ENCODE measurements around the gene RPL38. TPM values are rescaled to one million over a fixed set of nuclear protein-coding genes. Genes with fewer than 3 reads are reported as not detected.

RPL38 gene
- total and polyA plus RNA-seq, 2 of the 4 experiments (the other 2 are of a cell fraction), result 111 to 527 TPM

DNA sequence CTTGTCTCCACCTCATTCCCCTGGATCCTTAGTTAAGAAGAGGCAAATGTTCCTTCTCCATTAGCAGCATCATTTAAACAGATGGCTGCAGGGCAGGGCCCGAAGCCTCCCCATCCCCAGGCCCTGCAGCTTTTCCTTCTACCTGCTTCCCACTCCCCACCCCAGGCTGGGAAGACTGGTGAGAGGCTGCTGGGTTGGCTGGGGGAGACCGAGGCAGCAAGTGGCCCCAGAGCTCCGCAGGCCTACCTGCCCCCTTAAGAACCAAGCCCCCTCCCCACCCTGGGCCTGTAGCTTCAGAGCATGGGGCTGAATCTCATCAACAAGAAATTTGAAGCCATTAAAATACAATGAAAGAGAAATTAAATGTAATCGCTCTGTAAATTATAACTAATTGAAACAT, 22.1 kb upstream of the RPL38 start:
- no peaks in the 10 kb centered on the region for H3K9me3 ChIP-seq (ENCODE audit: control insufficient read depth, insufficient read depth, low read length)
- H3K4me3 ChIP-seq (ENCODE audit: insufficient read depth, low read depth, low read length), result no peak overlapping the region
- ATAC-seq (ENCODE audit: low read depth) (no peak), DNase-seq (no peak)
- H3K79me1 ChIP-seq (ENCODE audit: low read depth in 1 of 2, low read length in 2 of 2), result no peaks in the 10 kb centered on the region
- H3K4ac ChIP-seq (ENCODE audit: low read depth, low read length), result no peak overlapping the region
- CTCF ChIA-PET, result no interaction called here
- no peaks in the 10 kb centered on the region for H3K36me3 ChIP-seq (ENCODE audit: control insufficient read depth, insufficient read depth, low read length)
- H2AK9ac ChIP-seq (replicated peaks; ENCODE audit: low read depth, low read length, poor library complexity), result no peak overlapping the region
- no peak overlapping the region for H3K9ac ChIP-seq (ENCODE audit: low read depth, low read length)
- no peak overlapping the region for H3K18ac ChIP-seq (ENCODE audit: low read depth, low read length)
- no peaks in the 10 kb centered on the region for H4K20me1 ChIP-seq (ENCODE audit: insufficient read depth, low read length)
- H4K91ac ChIP-seq (ENCODE audit: insufficient read depth, low read depth, low read length), result no peak overlapping the region
- no CpG with 5 or more reads among the region's 4 CpGs for WGBS, 2 experiments (ENCODE audit: extremely low coverage in 2 of 2, insufficient read length in 1 of 2)
- H3K4me1 ChIP-seq (ENCODE audit: control insufficient read depth, insufficient read depth, low read length), result no peaks in the 10 kb centered on the region
- H2BK120ac ChIP-seq (ENCODE audit: low read depth, low read length), result no peak overlapping the region
- in situ Hi-C loops (cut with MboI; ENCODE audit: low sequenced_read_pairs), result loop anchor here (25.0 kb wide), 1 partner anchor 919 kb away; the partner anchor contains the start of gene CPSF4L
- no peak overlapping the region for H4K5ac ChIP-seq (ENCODE audit: low read depth, low read length)
- no peak overlapping the region for H2BK15ac ChIP-seq (ENCODE audit: low read depth, low read length)
- no peak overlapping the region for H2AK5ac ChIP-seq (ENCODE audit: low read depth, low read length)
- H3K56ac ChIP-seq (ENCODE audit: extremely low read depth, insufficient read depth, low read length), result no peak overlapping the region
- BruUV-seq (replicated peaks), result no TSS peak
- H3K27ac ChIP-seq (ENCODE audit: insufficient read depth, low read length), result no peak overlapping the region
- H3K9me1 ChIP-seq (ENCODE audit: insufficient read depth, low read length), result no peaks in the 10 kb centered on the region
- no peak overlapping the region for H2AFZ ChIP-seq (replicated peaks; ENCODE audit: low read length, poor library complexity)
- no peak overlapping the region for H2BK5ac ChIP-seq (ENCODE audit: low read depth, low read length, poor library complexity, severe bottlenecking)
- TF ChIP-seq MAFK (IDR thresholded peaks at IDR 0.05; ENCODE audit: low read depth, low read length) (no peak), FOS (IDR thresholded peaks at IDR 0.05; ENCODE audit: low read depth, low read length) (no peak)
- no peak overlapping the region for H2BK20ac ChIP-seq (ENCODE audit: low read depth, low read length)
- no peak overlapping the region for H3K14ac ChIP-seq (replicated peaks; ENCODE audit: low read depth, low read length)
- intact Hi-C loops (cut with micrococcal nuclease), result no loop called here
- H3K23ac ChIP-seq (ENCODE audit: low read depth, low read length), result no peak overlapping the region
- POLR2A ChIA-PET (ENCODE audit: unreplicated experiment), result interaction anchor here (0.6 kb wide), 1 partner anchor 75 kb away, joined by 3 read pairs; no protein-coding TSS in a partner anchor
- no peak overlapping the region for H4K8ac ChIP-seq (ENCODE audit: low read depth in 2 of 2, low read length in 2 of 2)
- dilution Hi-C loops (cut with HindIII; ENCODE audit: low sequenced_read_pairs, unreplicated experiment), result no loop called here
- H3K27me3 ChIP-seq (ENCODE audit: control insufficient read depth, insufficient read depth, low read length), result no peaks in the 10 kb centered on the region; the same call in 1 of the 2 replicates
- no peak overlapping the region for H3K4me2 ChIP-seq (ENCODE audit: low read depth, low read length)
